ENCODE data around the gene MAD2L1.

- TF ChIP-seq MAX (IDR thresholded peaks at IDR 0.05) (no peak), CEBPB (IDR thresholded peaks at IDR 0.05) (no peak), TEAD4 (IDR thresholded peaks at IDR 0.05) (no peak), EP300 (IDR thresholded peaks at IDR 0.05; ENCODE audit: borderline replicate concordance) (no peak), REST (IDR thresholded peaks at IDR 0.05; ENCODE audit: low read depth) (no peak), FOXM1 (IDR thresholded peaks at IDR 0.05; ENCODE audit: borderline replicate concordance, low read depth) (no peak), YY1 (IDR thresholded peaks at IDR 0.05; ENCODE audit: low read depth) (no peak), ZBTB7A (IDR thresholded peaks at IDR 0.05; ENCODE audit: low read depth) (no peak), CREB1 (IDR thresholded peaks at IDR 0.05; ENCODE audit: low read depth) (no peak), EGR1 (IDR thresholded peaks at IDR 0.05) (no peak), TAF1 (IDR thresholded peaks at IDR 0.05; ENCODE audit: low read depth) (no peak), USF1 (IDR thresholded peaks at IDR 0.05) (no peak), TCF12 (IDR thresholded peaks at IDR 0.05; ENCODE audit: low read depth) (no peak)
Measured at GRCh38 chr4:120056246-120056645, 10.4 kb downstream of the MAD2L1 start.
